Upper lobe of right lung (tissue), 1 donor: ENCODE data around the gene TJP2. TPM values are rescaled to one million over a fixed set of nuclear protein-coding genes. Genes with fewer than 3 reads are reported as not detected.

ENCODE experiments used
- ATAC-seq: fragments of 200-7000 bp; cut with Tn5 transposase; one replicate; pipeline ENCODE4 v1.9.1; 2020; ENCODE audit warnings: mild to moderate bottlenecking, moderate library complexity
- DNase-seq: peaks from one replicate; pipeline ENCODE4 v3.0.0-alpha.2; 2020
- H3K27ac ChIP-seq: fragments of 200-600 bp; one replicate; pipeline ENCODE4 v1.8.0; 2022
- H3K27me3 ChIP-seq: fragments of 200-600 bp; one replicate; pipeline ENCODE4 v1.8.0; 2022; ENCODE audit warnings: mild to moderate bottlenecking
- H3K36me3 ChIP-seq: fragments of 200-600 bp; one replicate; pipeline ENCODE4 v1.8.0; 2022
- H3K4me1 ChIP-seq: fragments of 200-600 bp; one replicate; pipeline ENCODE4 v1.8.0; 2022
- H3K4me3 ChIP-seq: fragments of 200-600 bp; one replicate; pipeline ENCODE4 v1.8.0; 2022; ENCODE audit warnings: mild to moderate bottlenecking
- H3K9me3 ChIP-seq: fragments of 200-600 bp; one replicate; pipeline ENCODE4 v1.8.0; 2022
- CTCF ChIP-seq: fragments of 200-600 bp; IDR thresholded peaks from one replicate; pipeline ENCODE4 v1.8.0; 2022; ENCODE audit warnings: antibody characterized with exemption
- intact Hi-C: fragments of 100-400 bp; cut with DNase I; formaldehyde crosslinking; loops from one replicate; pipeline ENCODE4 v1.11.0; 2022
- total RNA-seq: library from RNA; stranded (reverse); fragmentation: NEBNext Ultra II Directional; extraction: Animal tissue kit (Norgen Biotek cat#: 25700); gene quantifications from one replicate; pipeline ENCODE4 v1.2.1, GENCODE V29; 2021
- donor health status: DM: no; HTN: yes; CAD: no; lungs with severe emphysema.

The TJP2 gene
- total RNA-seq, 1 donor from 2014 or later, result 131 TPM

GRCh38 chr9:69258551-69258950 is 84.5 kb downstream of the TJP2 start:
- intact Hi-C loops, result no loop called here
- no peaks in the 10 kb centered on the region for H3K27me3 ChIP-seq
- TF ChIP-seq CTCF, result no peak

GRCh38 chr9:69260161-69260560 is 86.1 kb downstream of the TJP2 start:
- H3K4me3 ChIP-seq, result no peak overlapping the region
- no peak for TF ChIP-seq CTCF
- H3K36me3 ChIP-seq, result no peaks in the 10 kb centered on the region
- intact Hi-C loops, result no loop called here
- no peak for ATAC-seq
- H3K27me3 ChIP-seq, result no peaks in the 10 kb centered on the region
- DNase-seq, result no peak
- H3K4me1 ChIP-seq, result no peaks in the 10 kb centered on the region
- H3K27ac ChIP-seq, result no peak overlapping the region
- no peaks in the 10 kb centered on the region for H3K9me3 ChIP-seq

More at GRCh38 chr9:69258551-69258950, 84.5 kb downstream of the TJP2 start:
- H3K27ac ChIP-seq, result no peak overlapping the region
- H3K9me3 ChIP-seq, result no peaks in the 10 kb centered on the region
- no peak for DNase-seq
- no peak overlapping the region for H3K4me3 ChIP-seq
- peak; percentile 31 for ATAC-seq
- peaks cover 14% of the 10 kb centered on the region for H3K36me3 ChIP-seq
- no peaks in the 10 kb centered on the region for H3K4me1 ChIP-seq

GRCh38 chr9:69261636-69262035 is 87.6 kb downstream of the TJP2 start:
- Histone ChIP-seq H3K4me3 (no peak overlapping the region), H3K27ac (no peak overlapping the region), H3K4me1 (no peaks in the 10 kb centered on the region), H3K9me3 (no peaks in the 10 kb centered on the region), H3K27me3 (no peaks in the 10 kb centered on the region), H3K36me3 (no peaks in the 10 kb centered on the region)
- ATAC-seq, result no peak
- no peak for TF ChIP-seq CTCF
- intact Hi-C loops, result no loop called here
- no peak for DNase-seq

GRCh38 chr9:69264526-69264925 is 90.4 kb downstream of the TJP2 start:
- Histone ChIP-seq H3K36me3 (no peaks in the 10 kb centered on the region), H3K4me3 (no peak overlapping the region), H3K9me3 (no peaks in the 10 kb centered on the region), H3K27me3 (no peaks in the 10 kb centered on the region), H3K27ac (no peak overlapping the region), H3K4me1 (no peaks in the 10 kb centered on the region)
- no peak for TF ChIP-seq CTCF
- intact Hi-C loops, result no loop called here
- DNase-seq, result peak; percentile 81
- peak; percentile 90 for ATAC-seq

GRCh38 chr9:69265891-69266290 is 91.8 kb downstream of the TJP2 start:
- no peak overlapping the region for H3K27ac ChIP-seq
- intact Hi-C loops, result no loop called here
- no peak overlapping the region for H3K4me3 ChIP-seq
- no peak for DNase-seq
- no peak for TF ChIP-seq CTCF
- H3K9me3 ChIP-seq, result no peaks in the 10 kb centered on the region
- H3K27me3 ChIP-seq, result no peaks in the 10 kb centered on the region
- no peak for ATAC-seq
- H3K36me3 ChIP-seq, result no peaks in the 10 kb centered on the region
- no peaks in the 10 kb centered on the region for H3K4me1 ChIP-seq

GRCh38 chr9:69272212-69272611 is 98.1 kb downstream of the TJP2 start:
- H3K27ac ChIP-seq, result no peak overlapping the region
- no peaks in the 10 kb centered on the region for H3K36me3 ChIP-seq
- intact Hi-C loops, result no loop called here
- DNase-seq (no peak), ATAC-seq (no peak)
- no peaks in the 10 kb centered on the region for H3K27me3 ChIP-seq
- no peak overlapping the region for H3K4me3 ChIP-seq
- no peak for TF ChIP-seq CTCF
- H3K9me3 ChIP-seq, result no peaks in the 10 kb centered on the region
- H3K4me1 ChIP-seq, result no peaks in the 10 kb centered on the region
